Activated T-cell treated with anti-CD3 and anti-CD28 coated beads, Interleukin-2, amount 50 U/mL, for 72 hours (primary cell): Measurements from ENCODE around the gene FAF1. TPM values are rescaled to one million over a fixed set of nuclear protein-coding genes. Genes with fewer than 3 reads are reported as not detected.
"Not testable (repeated sequence)": the region's sequence is repeated elsewhere in the genome, so short reads cannot be mapped to it uniquely, and the experiment has no call there.

Experiments used
- ATAC-seq, 2 donors: fragments of 150-1000 bp; cut with Tn5 transposase; replicated peaks in 1 of 2; 2 replicates each; pipeline ENCODE4 v1.10.0; 2021; ENCODE audit warnings: moderate library complexity in 2 of 2, mild to moderate bottlenecking in 1 of 2
- DNase-seq, 2 donors: peaks; one replicate each; pipeline ENCODE4 v3.0.0; 2021 to 2022; ENCODE audit warnings: mixed read lengths in 1 of 2
- H3K27ac Mint-ChIP-seq: one replicate; pipeline ENCODE4 v1.8.0; 2022; ENCODE audit warnings: mild to moderate bottlenecking, moderate library complexity, mixed read lengths
- H3K27me3 Mint-ChIP-seq: one replicate; pipeline ENCODE4 v1.8.0; 2022; ENCODE audit warnings: low read depth, mixed read lengths
- H3K36me3 Mint-ChIP-seq, 2 donors: one replicate each; pipeline ENCODE4 v1.8.0; 2022; ENCODE audit warnings: mixed read lengths in 2 of 2, mild to moderate bottlenecking in 1 of 2; ENCODE audit not compliant: insufficient read depth in 2 of 2
- H3K4me1 Mint-ChIP-seq: one replicate; pipeline ENCODE4 v1.8.0; 2022; ENCODE audit warnings: low read depth, mixed read lengths
- H3K4me3 Mint-ChIP-seq, 2 donors: one replicate each; pipeline ENCODE4 v1.8.0; 2022; ENCODE audit warnings: mild to moderate bottlenecking in 2 of 2, mixed read lengths in 2 of 2, moderate library complexity in 2 of 2
- H3K9me3 Mint-ChIP-seq, 2 donors: one replicate each; pipeline ENCODE4 v1.8.0; 2022; ENCODE audit warnings: mixed read lengths in 2 of 2
- total RNA-seq, 2 donors: library from RNA; stranded (reverse); gene quantifications; one replicate each; pipeline ENCODE4 v1.2.3, GENCODE V29; 2022

The FAF1 gene
- total RNA-seq, 2 donors from 2014 or later = 65.7 to 83.0 TPM

DNA sequence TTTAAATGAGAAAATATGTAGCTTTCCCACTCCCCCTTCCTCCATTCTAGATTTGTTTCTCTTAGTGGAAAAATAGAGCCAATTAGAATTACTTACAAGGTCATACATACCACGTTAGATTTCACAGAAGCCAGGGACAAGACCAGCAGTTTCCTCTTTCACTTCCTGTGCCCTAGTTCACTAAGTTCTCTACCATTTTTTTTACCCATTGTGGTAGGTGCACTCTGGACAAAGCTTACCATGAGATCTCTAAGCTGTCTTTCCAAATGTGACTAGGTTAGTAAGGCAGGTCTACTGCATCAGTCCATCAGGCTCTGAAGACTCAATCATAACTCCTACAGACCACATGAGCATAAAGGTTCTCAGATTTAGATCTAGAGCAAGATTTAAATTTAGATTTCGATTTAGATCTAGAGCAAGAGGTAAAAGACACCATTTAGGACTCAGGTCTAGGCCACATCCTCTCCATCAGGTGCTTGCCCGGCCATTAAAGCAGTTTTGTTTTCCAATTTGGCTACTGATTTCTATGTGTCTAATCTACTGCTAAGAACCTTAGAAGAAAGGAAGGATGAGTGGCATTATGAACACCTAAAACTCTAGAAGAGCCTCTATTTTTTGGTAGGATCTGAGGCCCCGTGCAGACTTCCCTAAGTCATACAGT lies 235.3 kb downstream of the FAF1 start:
- H3K4me1 Mint-ChIP-seq = peaks cover 8% of the 10 kb centered on the region
- DNase-seq (no peak), ATAC-seq (peak in 1 of 2 donors; percentile 36)
- H3K27ac Mint-ChIP-seq = no peak overlapping the region
- H3K9me3 Mint-ChIP-seq = no peaks in the 10 kb centered on the region
- peaks cover 1 to 2% of the 10 kb centered on the region in 2 donors for H3K36me3 Mint-ChIP-seq
- H3K27me3 Mint-ChIP-seq = no peaks in the 10 kb centered on the region
- H3K4me3 Mint-ChIP-seq = no peak overlapping the region

DNA sequence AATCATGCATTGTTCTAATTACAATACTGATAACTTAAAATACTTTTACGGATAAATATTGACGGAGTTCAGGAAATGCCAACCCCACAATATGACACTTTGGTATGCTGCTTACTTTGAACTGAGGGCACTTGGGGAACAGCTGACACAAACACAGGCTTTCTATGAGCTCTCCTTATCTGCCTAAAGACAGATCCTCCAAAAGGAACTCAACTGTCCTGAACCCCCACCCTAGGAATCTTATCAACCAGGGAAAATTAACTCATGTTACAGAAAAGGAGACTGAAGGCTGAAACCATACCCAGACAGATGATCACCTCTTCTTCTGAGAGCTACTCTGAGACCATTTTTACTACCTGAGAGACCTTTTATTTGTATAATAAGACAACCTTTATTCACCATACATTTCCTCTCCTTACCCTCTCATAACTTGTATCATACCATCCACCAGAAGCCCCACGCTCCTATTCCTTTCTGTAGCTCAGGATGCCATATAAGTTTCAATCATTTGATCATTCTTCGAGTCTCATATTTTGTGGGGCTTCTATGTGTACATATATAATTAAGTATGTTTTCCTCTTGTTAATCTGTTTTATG lies 239.5 kb downstream of the FAF1 start:
- H3K4me1 Mint-ChIP-seq = peaks cover 8% of the 10 kb centered on the region
- H3K9me3 Mint-ChIP-seq = no peaks in the 10 kb centered on the region
- H3K27me3 Mint-ChIP-seq = no peaks in the 10 kb centered on the region
- DNase-seq (no peak), ATAC-seq (no peak)
- peaks cover 1 to 4% of the 10 kb centered on the region in 2 donors for H3K36me3 Mint-ChIP-seq
- no peak overlapping the region for H3K27ac Mint-ChIP-seq
- no peak overlapping the region for H3K4me3 Mint-ChIP-seq

DNA sequence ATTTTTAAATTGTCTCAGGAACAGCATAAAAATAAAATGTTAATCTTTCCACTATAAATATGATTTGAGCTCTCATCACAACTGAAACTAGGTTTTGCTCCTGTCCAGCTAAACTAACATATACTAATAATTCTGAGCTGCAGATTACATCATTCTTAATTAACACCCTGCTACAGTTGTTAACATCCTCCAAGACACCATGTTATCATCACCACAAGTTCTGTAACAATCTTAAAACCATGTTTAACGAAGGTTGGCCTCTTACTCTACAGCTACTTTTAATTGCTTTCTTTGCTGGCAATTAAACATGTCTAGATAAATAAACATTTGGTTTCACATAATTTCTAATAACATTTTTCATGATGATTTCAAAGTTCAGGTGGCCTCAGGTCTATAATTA lies 240.9 kb downstream of the FAF1 start:
- no peak for ATAC-seq
- no peaks in the 10 kb centered on the region for H3K27me3 Mint-ChIP-seq
- no peaks in the 10 kb centered on the region for H3K9me3 Mint-ChIP-seq
- no peaks in the 10 kb centered on the region for H3K4me1 Mint-ChIP-seq
- H3K4me3 Mint-ChIP-seq = no peak overlapping the region
- peaks cover 1 to 4% of the 10 kb centered on the region in 2 donors for H3K36me3 Mint-ChIP-seq
- DNase-seq = no peak
- no peak overlapping the region for H3K27ac Mint-ChIP-seq

DNA sequence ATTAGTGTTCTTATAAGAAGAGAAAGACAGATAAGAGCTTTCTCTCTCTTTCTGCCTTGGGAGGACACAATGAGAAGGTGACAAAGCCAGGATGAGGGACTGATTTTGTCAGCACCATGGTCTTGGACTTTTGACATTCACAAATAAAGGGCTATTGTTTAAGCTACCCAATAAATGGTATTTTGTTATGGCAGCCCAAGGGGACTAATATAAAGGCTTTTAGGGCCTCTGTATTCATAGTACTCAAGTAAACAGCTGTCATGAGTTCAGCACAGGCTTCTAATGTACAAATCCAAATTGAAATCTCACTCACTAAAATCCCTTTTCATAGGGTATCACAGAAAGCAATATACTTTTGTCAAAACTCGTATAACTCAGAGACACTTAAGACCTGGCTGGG lies 242.7 kb downstream of the FAF1 start:
- Mint-ChIP-seq H3K36me3 (peaks cover 0 to 4% of the 10 kb centered on the region in 2 donors), H3K4me3 (no peak overlapping the region), H3K27me3 (no peaks in the 10 kb centered on the region), H3K27ac (no peak overlapping the region), H3K4me1 (no peaks in the 10 kb centered on the region), H3K9me3 (no peaks in the 10 kb centered on the region)
- no peak for DNase-seq
- ATAC-seq = no peak

DNA sequence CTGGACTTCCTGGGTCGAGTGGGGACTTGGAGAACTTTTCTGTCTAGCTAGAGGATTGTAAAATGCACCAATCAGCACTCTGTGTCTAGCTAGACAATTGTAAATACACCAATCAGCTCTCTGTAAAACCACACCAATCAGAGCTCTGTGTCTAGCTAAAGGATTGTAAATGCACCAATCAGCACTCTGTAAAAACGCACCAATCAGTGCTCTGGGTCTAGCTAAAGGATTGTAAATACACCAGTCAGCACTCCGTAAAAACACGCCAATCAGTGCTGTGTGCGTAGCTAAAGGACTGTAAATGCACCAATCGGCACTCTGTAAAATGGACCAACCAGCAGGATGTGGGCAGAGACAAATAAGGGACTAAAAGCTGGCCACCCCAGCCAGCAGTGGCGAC lies 243.6 kb downstream of the FAF1 start:
- H3K4me1 Mint-ChIP-seq, H3K27ac Mint-ChIP-seq, H3K9me3 Mint-ChIP-seq, DNase-seq, ATAC-seq, H3K27me3 Mint-ChIP-seq, H3K36me3 Mint-ChIP-seq, H3K4me3 Mint-ChIP-seq: not testable (repeated sequence)

DNA sequence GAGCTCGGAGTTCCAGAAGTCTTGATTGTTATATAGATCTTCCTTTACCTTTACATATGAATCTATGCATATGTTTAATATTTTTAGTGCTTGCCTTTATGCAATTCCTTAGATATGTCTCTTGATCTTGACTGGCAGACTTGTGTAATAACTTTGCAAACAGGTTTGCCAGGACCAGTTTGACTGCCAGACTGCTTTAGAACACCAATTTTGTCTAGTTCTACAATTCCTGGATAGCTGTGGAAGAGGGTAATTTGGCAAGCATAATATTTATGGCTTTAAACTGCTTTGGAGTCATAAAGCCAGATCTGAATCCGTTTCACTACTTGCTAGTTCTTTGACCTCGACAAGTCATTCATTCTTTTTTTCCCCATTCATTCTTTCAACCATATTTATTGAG lies 250.0 kb downstream of the FAF1 start:
- Mint-ChIP-seq H3K27ac (no peak overlapping the region), H3K9me3 (no peaks in the 10 kb centered on the region), H3K4me1 (no peaks in the 10 kb centered on the region), H3K36me3 (no peaks in the 10 kb centered on the region), H3K4me3 (no peak overlapping the region), H3K27me3 (no peaks in the 10 kb centered on the region)
- DNase-seq = no peak
- ATAC-seq = no peak

- ATAC-seq (no peak), DNase-seq (no peak)
- Mint-ChIP-seq H3K4me1 (no peaks in the 10 kb centered on the region), H3K4me3 (no peak overlapping the region), H3K27ac (peak overlapping the region; percentile 25), H3K36me3 (no peaks in the 10 kb centered on the region), H3K9me3 (no peaks in the 10 kb centered on the region), H3K27me3 (no peaks in the 10 kb centered on the region)
Observed at GRCh38 chr1:50707824-50708223, 252.2 kb downstream of the FAF1 start.

- Mint-ChIP-seq H3K27me3 (no peaks in the 10 kb centered on the region), H3K36me3 (no peaks in the 10 kb centered on the region), H3K4me3 (no peak overlapping the region), H3K9me3 (no peaks in the 10 kb centered on the region), H3K4me1 (no peaks in the 10 kb centered on the region), H3K27ac (no peak overlapping the region)
- ATAC-seq (no peak), DNase-seq (no peak)
Observed at GRCh38 chr1:50705699-50706098, 254.4 kb downstream of the FAF1 start.

- Mint-ChIP-seq H3K9me3 (no peaks in the 10 kb centered on the region), H3K4me1 (no peaks in the 10 kb centered on the region), H3K4me3 (no peak overlapping the region), H3K27me3 (no peaks in the 10 kb centered on the region), H3K36me3 (peaks cover 0 to 2% of the 10 kb centered on the region in 2 donors), H3K27ac (no peak overlapping the region)
- DNase-seq (no peak), ATAC-seq (no peak)
Observed at GRCh38 chr1:50705041-50705440, 255.0 kb downstream of the FAF1 start.

- H3K4me1 Mint-ChIP-seq = no peaks in the 10 kb centered on the region
- DNase-seq (peak; percentile 5 to 6), ATAC-seq (no peak)
- H3K4me3 Mint-ChIP-seq = no peak overlapping the region
- H3K9me3 Mint-ChIP-seq = no peaks in the 10 kb centered on the region
- H3K27me3 Mint-ChIP-seq = no peaks in the 10 kb centered on the region
- H3K27ac Mint-ChIP-seq = no peak overlapping the region
- peaks cover 0 to 2% of the 10 kb centered on the region in 2 donors for H3K36me3 Mint-ChIP-seq
Observed at GRCh38 chr1:50704126-50704525, 255.9 kb downstream of the FAF1 start.

GRCh38 chr1:50703240-50703639 lies 256.8 kb downstream of the FAF1 start:
- Mint-ChIP-seq H3K4me1 (no peaks in the 10 kb centered on the region), H3K36me3 (peaks cover 0 to 2% of the 10 kb centered on the region in 2 donors), H3K27ac (no peak overlapping the region), H3K9me3 (no peaks in the 10 kb centered on the region), H3K4me3 (no peak overlapping the region), H3K27me3 (no peaks in the 10 kb centered on the region)
- DNase-seq = no peak
- ATAC-seq = no peak

DNA sequence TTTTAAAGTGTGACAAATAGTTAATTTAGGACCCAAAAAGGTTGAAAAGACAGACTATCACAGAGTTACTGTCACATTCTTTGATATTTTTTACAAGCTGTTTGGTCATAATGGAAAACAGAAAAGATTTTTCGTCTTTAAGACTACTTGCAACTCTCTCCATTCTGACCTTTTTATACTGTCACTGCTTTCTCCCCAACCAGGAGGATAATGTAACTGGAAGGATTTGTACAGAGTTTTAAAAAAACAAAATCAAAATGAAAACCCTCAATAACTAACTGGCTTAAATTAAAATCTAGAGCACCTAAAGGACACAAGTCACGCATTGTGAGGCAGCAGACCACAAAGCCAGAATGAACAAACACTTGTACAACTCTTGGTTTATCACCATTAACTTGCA lies 257.7 kb downstream of the FAF1 start:
- no peaks in the 10 kb centered on the region for H3K27me3 Mint-ChIP-seq

DNA sequence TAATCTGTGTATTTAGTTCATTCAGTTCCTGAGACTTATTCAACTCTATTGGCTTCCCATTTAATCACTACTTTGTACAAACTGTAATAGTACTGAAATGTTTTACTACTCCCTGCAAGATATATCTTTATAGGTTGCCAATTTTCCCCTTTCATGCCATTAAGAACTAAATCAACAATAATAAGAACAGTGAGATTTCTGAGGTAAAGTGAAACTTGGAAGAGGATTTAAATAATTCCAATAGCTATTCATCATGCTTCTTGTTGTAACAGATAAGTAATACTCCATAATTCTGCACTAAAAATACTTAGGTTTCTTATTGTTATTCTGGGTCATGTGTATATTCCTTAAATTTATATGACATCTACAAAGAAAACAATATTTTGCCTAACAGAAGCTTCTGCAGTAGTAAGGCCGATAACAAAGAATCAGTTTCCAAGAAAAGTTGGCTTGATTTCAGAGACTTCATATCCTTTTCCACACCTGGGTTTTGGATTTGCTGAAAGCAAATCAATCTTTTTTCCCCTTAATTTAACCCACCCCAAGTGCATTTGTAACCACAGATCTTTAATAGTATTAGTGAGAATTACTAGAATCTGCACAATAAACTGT lies 258.3 kb downstream of the FAF1 start:
- peaks cover 0 to 2% of the 10 kb centered on the region in 2 donors for H3K36me3 Mint-ChIP-seq
- H3K4me3 Mint-ChIP-seq = no peak overlapping the region
- DNase-seq (no peak), ATAC-seq (no peak)
- H3K27ac Mint-ChIP-seq = no peak overlapping the region
- H3K4me1 Mint-ChIP-seq = no peaks in the 10 kb centered on the region
- H3K9me3 Mint-ChIP-seq = no peaks in the 10 kb centered on the region
- H3K27me3 Mint-ChIP-seq = no peaks in the 10 kb centered on the region

More for the DNA sequence above, 257.7 kb downstream of the FAF1 start:
- Mint-ChIP-seq H3K4me3 (no peak overlapping the region), H3K9me3 (no peaks in the 10 kb centered on the region), H3K27ac (no peak overlapping the region), H3K36me3 (peaks cover 0 to 2% of the 10 kb centered on the region in 2 donors), H3K4me1 (no peaks in the 10 kb centered on the region)
- no peak for ATAC-seq
- DNase-seq = no peak
